Endothelial cell (in vitro differentiated cells): ENCODE results near the gene CRABP1. TPM values are rescaled to one million over a fixed set of nuclear protein-coding genes. Genes with fewer than 3 reads are reported as not detected.

Experiments used
- DNase-seq: peaks from one replicate; pipeline ENCODE4 v3.0.0; 2021; ENCODE audit warnings: low spot score
- H3K27ac Mint-ChIP-seq: one replicate; pipeline ENCODE4 v1.8.0; 2021; ENCODE audit warnings: mixed read lengths, inconsistent platforms; ENCODE audit not compliant: unreplicated experiment
- H3K27me3 Mint-ChIP-seq: one replicate; pipeline ENCODE4 v1.8.0; 2021; ENCODE audit warnings: mild to moderate bottlenecking, moderate library complexity, mixed read lengths, inconsistent platforms; ENCODE audit not compliant: unreplicated experiment
- H3K36me3 Mint-ChIP-seq: one replicate; pipeline ENCODE4 v1.8.0; 2021; ENCODE audit warnings: mild to moderate bottlenecking, low read depth, mixed read lengths, inconsistent platforms; ENCODE audit not compliant: unreplicated experiment
- H3K4me1 Mint-ChIP-seq: one replicate; pipeline ENCODE4 v1.8.0; 2021; ENCODE audit warnings: mild to moderate bottlenecking, mixed read lengths, inconsistent platforms; ENCODE audit not compliant: unreplicated experiment
- H3K4me3 Mint-ChIP-seq: one replicate; pipeline ENCODE4 v1.8.0; 2021; ENCODE audit warnings: mild to moderate bottlenecking, mixed read lengths, inconsistent platforms; ENCODE audit not compliant: unreplicated experiment
- H3K9me3 Mint-ChIP-seq: one replicate; pipeline ENCODE4 v1.8.0; 2021; ENCODE audit warnings: mixed read lengths, inconsistent platforms; ENCODE audit not compliant: unreplicated experiment
- CTCF ChIP-seq: fragments of 200-600 bp; sonication (generic); IDR thresholded peaks from one replicate; pipeline ENCODE4 v1.5.0; 2021; ENCODE audit warnings: antibody characterized with exemption; ENCODE audit not compliant: unreplicated experiment
- total RNA-seq: library from RNA; stranded (reverse); fragmentation: NEBNext Ultra II Directional; extraction: Animal tissue kit (Norgen Biotek cat#: 25700); gene quantifications from one replicate; pipeline ENCODE4 v1.2.1, GENCODE V29; 2021; ENCODE audit not compliant: unreplicated experiment

Gene CRABP1
- total RNA-seq, 1 donor from 2014 or later: 3.3 TPM

DNA sequence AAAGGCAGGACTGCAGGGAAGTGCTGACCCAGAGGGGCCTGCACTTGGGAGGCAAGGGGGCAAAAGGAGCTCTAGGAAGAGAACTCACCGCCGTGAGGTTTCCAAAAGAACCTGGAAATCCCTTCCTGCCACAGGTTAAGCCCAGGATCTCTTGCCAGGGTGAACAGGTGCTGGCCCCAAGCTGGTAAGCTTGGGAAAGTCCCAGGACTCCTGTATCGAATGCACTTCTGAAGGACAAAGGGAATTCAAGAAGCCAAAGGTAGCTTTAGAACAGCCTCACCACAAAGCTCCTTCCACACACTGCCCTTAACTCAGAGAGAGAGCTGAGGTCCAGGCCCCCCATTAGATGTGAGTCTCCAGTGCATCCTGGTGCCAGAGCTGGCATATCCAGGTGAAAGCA is 28.9 kb upstream of the CRABP1 start:
- Mint-ChIP-seq H3K27me3 (peaks cover 4% of the 10 kb centered on the region), H3K27ac (no peak overlapping the region), H3K4me1 (peaks cover 3% of the 10 kb centered on the region), H3K4me3 (no peak overlapping the region), H3K36me3 (no peaks in the 10 kb centered on the region), H3K9me3 (no peaks in the 10 kb centered on the region)
- TF ChIP-seq CTCF: no peak
- DNase-seq: no peak

- H3K27ac Mint-ChIP-seq: no peak overlapping the region
- H3K9me3 Mint-ChIP-seq: no peaks in the 10 kb centered on the region
- H3K27me3 Mint-ChIP-seq: peaks cover 4% of the 10 kb centered on the region
- H3K4me1 Mint-ChIP-seq: peaks cover 3% of the 10 kb centered on the region
- no peak for DNase-seq
- H3K4me3 Mint-ChIP-seq: no peak overlapping the region
- no peak for TF ChIP-seq CTCF
- no peaks in the 10 kb centered on the region for H3K36me3 Mint-ChIP-seq
Measured at GRCh38 chr15:78312536-78312935, 27.6 kb upstream of the CRABP1 start.

GRCh38 chr15:78312957-78313356 is 27.2 kb upstream of the CRABP1 start:
- Mint-ChIP-seq H3K27me3 (peaks cover 4% of the 10 kb centered on the region), H3K4me3 (no peak overlapping the region), H3K27ac (no peak overlapping the region), H3K9me3 (no peaks in the 10 kb centered on the region), H3K4me1 (peaks cover 2% of the 10 kb centered on the region), H3K36me3 (no peaks in the 10 kb centered on the region)
- no peak for TF ChIP-seq CTCF
- DNase-seq: no peak

DNA sequence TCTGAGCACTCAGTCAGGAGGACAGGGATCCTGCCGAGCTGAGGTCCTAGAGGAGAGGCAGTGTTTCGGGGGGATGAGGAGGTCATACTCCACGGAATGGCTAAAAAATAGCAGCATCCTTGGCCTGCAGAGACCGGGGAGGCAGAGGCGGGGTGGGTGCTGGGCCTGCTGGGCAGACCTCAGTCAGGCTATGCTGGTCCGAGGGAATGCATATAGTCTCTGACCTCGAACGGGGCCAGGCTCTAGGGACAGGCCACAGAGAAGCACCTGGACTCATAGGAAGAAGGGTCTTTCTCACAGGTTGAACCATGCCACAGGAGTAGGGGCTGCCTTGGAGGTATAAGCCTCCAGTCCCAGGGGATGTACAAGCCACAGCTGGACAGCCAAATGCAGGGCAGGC is 26.8 kb upstream of the CRABP1 start:
- peaks cover 4% of the 10 kb centered on the region for H3K27me3 Mint-ChIP-seq
- H3K36me3 Mint-ChIP-seq: no peaks in the 10 kb centered on the region
- no peak for DNase-seq
- H3K27ac Mint-ChIP-seq: no peak overlapping the region
- no peaks in the 10 kb centered on the region for H3K4me1 Mint-ChIP-seq
- H3K9me3 Mint-ChIP-seq: no peaks in the 10 kb centered on the region
- no peak for TF ChIP-seq CTCF
- H3K4me3 Mint-ChIP-seq: no peak overlapping the region

DNA sequence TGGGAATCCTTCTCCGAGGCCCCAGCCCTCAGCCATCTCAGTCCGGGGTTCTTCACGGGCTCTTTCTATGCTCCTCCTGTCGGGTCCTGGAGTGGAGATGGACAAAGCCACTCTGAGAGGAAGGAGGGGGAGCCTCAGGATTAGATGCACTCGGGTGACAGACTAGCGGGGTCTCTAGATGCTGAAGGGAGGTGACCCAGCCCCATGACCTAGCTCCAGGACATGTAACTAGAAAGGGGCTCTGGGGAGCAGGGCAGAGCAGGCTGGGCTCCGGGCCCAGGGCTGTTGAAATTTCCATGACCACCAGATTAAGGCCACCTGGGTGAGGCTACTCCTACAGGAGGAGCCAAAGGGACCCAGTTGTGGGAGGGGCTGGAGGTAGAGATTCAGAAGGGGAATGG is 26.0 kb upstream of the CRABP1 start:
- Mint-ChIP-seq H3K4me1 (no peaks in the 10 kb centered on the region), H3K4me3 (no peak overlapping the region), H3K27me3 (peaks cover 4% of the 10 kb centered on the region), H3K27ac (no peak overlapping the region), H3K36me3 (no peaks in the 10 kb centered on the region), H3K9me3 (no peaks in the 10 kb centered on the region)
- DNase-seq: no peak
- no peak for TF ChIP-seq CTCF
